ENCODE results near the gene MFF.

Gene MFF

DNA sequence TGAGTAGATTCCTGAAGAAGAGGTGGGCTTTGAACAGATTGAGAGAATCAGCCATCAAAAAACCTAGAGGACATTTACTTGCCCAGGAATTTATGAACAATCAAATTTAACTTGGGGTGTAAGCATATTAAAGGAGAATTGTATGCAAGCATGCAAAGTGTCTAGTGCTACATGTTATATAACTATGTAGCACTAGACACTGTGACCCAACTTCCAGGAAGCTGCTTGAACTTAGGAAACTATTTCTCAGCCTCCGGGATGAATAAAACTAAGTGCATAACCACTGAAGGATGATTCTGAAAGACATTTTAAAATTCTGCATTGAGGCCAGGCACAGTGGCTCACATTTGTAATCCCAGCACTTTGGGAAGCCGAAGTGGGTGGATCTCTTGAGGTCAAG, 12.4 kb downstream of the MFF start:
- no peak overlapping the region for H3K4me3 ChIP-seq (ENCODE audit: low read length, poor library complexity, severe bottlenecking)
- H3K36me3 ChIP-seq (ENCODE audit: insufficient read depth, low read length), result peaks cover 35% of the 10 kb centered on the region; the same call in 1 of the 2 replicates
- no peaks in the 10 kb centered on the region for H3K9me3 ChIP-seq (ENCODE audit: insufficient read depth, low read depth, low read length)
- H3F3A ChIP-seq (ENCODE audit: low read depth), result no peaks in the 10 kb centered on the region
- peaks cover 7% of the 10 kb centered on the region for H4K20me1 ChIP-seq (ENCODE audit: insufficient read depth, low read length, poor library complexity, severe bottlenecking)
- no peak overlapping the region for H3K4me2 ChIP-seq (ENCODE audit: low read depth, low read length, poor library complexity, severe bottlenecking)
- H3K9me2 ChIP-seq (replicated peaks; ENCODE audit: low read depth, low read length), result no peaks in the 10 kb centered on the region
- no peak overlapping the region for H3K9ac ChIP-seq (ENCODE audit: low read depth, low read length, poor library complexity, severe bottlenecking)
- H3K79me2 ChIP-seq (ENCODE audit: insufficient read depth, low read length), result peaks cover 20% of the 10 kb centered on the region
- no peaks in the 10 kb centered on the region for H3K27me3 ChIP-seq (ENCODE audit: insufficient read depth, low read length, poor library complexity, severe bottlenecking)
- no peak for TF ChIP-seq EZH2phosphoT487 (IDR thresholded peaks at IDR 0.05; ENCODE audit: borderline replicate concordance)
- TF ChIP-seq, protein P1, sequence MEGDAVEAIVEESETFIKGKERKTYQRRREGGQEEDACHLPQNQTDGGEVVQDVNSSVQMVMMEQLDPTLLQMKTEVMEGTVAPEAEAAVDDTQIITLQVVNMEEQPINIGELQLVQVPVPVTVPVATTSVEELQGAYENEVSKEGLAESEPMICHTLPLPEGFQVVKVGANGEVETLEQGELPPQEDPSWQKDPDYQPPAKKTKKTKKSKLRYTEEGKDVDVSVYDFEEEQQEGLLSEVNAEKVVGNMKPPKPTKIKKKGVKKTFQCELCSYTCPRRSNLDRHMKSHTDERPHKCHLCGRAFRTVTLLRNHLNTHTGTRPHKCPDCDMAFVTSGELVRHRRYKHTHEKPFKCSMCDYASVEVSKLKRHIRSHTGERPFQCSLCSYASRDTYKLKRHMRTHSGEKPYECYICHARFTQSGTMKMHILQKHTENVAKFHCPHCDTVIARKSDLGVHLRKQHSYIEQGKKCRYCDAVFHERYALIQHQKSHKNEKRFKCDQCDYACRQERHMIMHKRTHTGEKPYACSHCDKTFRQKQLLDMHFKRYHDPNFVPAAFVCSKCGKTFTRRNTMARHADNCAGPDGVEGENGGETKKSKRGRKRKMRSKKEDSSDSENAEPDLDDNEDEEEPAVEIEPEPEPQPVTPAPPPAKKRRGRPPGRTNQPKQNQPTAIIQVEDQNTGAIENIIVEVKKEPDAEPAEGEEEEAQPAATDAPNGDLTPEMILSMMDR (conservative IDR thresholded peaks at IDR 0.05; ENCODE audit: low read length), result no peak
- H3K4me1 ChIP-seq (ENCODE audit: insufficient read depth, low read length, poor library complexity, severe bottlenecking), result peaks cover 14% of the 10 kb centered on the region
- H2AFZ ChIP-seq (ENCODE audit: low read length), result no peak overlapping the region

DNA sequence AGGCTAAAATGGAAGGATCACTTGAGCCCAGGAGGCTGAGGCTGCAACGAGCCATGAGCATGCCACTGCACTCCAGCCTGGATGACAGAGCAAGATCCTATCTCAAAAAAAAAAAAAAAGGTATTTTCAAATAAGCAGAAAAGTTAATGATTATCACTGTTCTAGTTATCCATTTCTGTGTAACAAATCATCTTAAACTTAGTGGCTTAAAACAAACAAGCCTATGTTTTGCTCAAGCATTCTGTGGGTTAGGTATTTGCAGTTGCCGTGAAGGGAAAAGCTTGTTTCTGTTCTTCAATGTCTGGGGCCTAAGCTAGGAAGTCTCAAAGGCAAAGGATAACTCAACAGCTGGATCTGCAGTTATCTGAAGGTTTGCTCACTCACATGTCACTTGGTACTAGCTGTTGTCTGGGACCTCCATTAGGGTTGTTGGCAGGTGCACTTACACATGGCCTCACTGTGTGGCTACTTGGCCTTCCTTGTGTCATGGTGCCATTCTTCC, 14.1 kb downstream of the MFF start:
- H3K4me1 ChIP-seq (ENCODE audit: insufficient read depth, low read length, poor library complexity, severe bottlenecking), result peaks cover 4% of the 10 kb centered on the region
- no peak overlapping the region for H3K4me2 ChIP-seq (ENCODE audit: low read depth, low read length, poor library complexity, severe bottlenecking)
- TF ChIP-seq, protein P1 (conservative IDR thresholded peaks at IDR 0.05; ENCODE audit: low read length), result no peak
- TF ChIP-seq EZH2phosphoT487 (IDR thresholded peaks at IDR 0.05; ENCODE audit: borderline replicate concordance), result no peak
- peaks cover 5% of the 10 kb centered on the region; the same call in 1 of the 2 replicates for H3K79me2 ChIP-seq (ENCODE audit: insufficient read depth, low read length)
- H3K9me2 ChIP-seq (replicated peaks; ENCODE audit: low read depth, low read length), result no peaks in the 10 kb centered on the region
- peaks cover 25% of the 10 kb centered on the region; the same call in 1 of the 2 replicates for H3K36me3 ChIP-seq (ENCODE audit: insufficient read depth, low read length)
- H4K20me1 ChIP-seq (ENCODE audit: insufficient read depth, low read length, poor library complexity, severe bottlenecking), result no peaks in the 10 kb centered on the region
- H2AFZ ChIP-seq (ENCODE audit: low read length), result no peak overlapping the region
- H3K9me3 ChIP-seq (ENCODE audit: insufficient read depth, low read depth, low read length), result no peaks in the 10 kb centered on the region
- no peak overlapping the region for H3K4me3 ChIP-seq (ENCODE audit: low read length, poor library complexity, severe bottlenecking)
- no peaks in the 10 kb centered on the region for H3F3A ChIP-seq (ENCODE audit: low read depth)
- no peaks in the 10 kb centered on the region for H3K27me3 ChIP-seq (ENCODE audit: insufficient read depth, low read length, poor library complexity, severe bottlenecking)
- H3K9ac ChIP-seq (ENCODE audit: low read depth, low read length, poor library complexity, severe bottlenecking), result no peak overlapping the region

DNA sequence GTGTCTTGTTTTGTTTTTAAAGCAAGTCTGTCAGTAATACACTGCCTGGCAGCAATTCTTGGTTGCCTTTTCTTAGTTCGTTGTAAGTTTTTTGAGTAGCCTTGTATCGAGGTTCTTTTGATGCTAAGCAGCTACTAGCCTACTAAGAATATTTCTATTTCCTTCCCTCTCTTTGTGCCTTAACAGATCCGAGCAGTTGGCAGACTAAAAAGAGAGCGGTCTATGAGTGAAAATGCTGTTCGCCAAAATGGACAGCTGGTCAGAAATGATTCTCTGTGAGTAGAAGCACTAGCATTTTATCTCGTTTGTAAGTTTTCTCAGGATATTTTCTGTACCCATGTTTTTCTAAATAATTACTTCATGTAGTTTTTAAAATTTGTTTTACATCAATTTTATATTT, 15.1 kb downstream of the MFF start:
- Histone ChIP-seq H3K79me2 (ENCODE audit: insufficient read depth, low read length) (no peaks in the 10 kb centered on the region), H3K4me1 (ENCODE audit: insufficient read depth, low read length, poor library complexity, severe bottlenecking) (peaks cover 9% of the 10 kb centered on the region), H3K27me3 (ENCODE audit: insufficient read depth, low read length, poor library complexity, severe bottlenecking) (no peaks in the 10 kb centered on the region), H3F3A (ENCODE audit: low read depth) (no peaks in the 10 kb centered on the region), H3K36me3 (ENCODE audit: insufficient read depth, low read length) (peaks cover 16% of the 10 kb centered on the region; the same call in 1 of the 2 replicates), H3K9me3 (ENCODE audit: insufficient read depth, low read depth, low read length) (no peaks in the 10 kb centered on the region), H4K20me1 (ENCODE audit: insufficient read depth, low read length, poor library complexity, severe bottlenecking) (no peaks in the 10 kb centered on the region), H3K4me3 (ENCODE audit: low read length, poor library complexity, severe bottlenecking) (no peak overlapping the region), H3K9me2 (replicated peaks; ENCODE audit: low read depth, low read length) (no peaks in the 10 kb centered on the region), H2AFZ (ENCODE audit: low read length) (no peak overlapping the region), H3K9ac (ENCODE audit: low read depth, low read length, poor library complexity, severe bottlenecking) (no peak overlapping the region), H3K4me2 (ENCODE audit: low read depth, low read length, poor library complexity, severe bottlenecking) (no peak overlapping the region)
- TF ChIP-seq EZH2phosphoT487 (IDR thresholded peaks at IDR 0.05; ENCODE audit: borderline replicate concordance), result no peak
- TF ChIP-seq, protein P1 (conservative IDR thresholded peaks at IDR 0.05; ENCODE audit: low read length), result no peak
